Daoy (cell line): ENCODE results near the gene FAM181A. TPM values are rescaled to one million over a fixed set of nuclear protein-coding genes. Genes with fewer than 3 reads are reported as not detected.

Experiments used
- DNase-seq: peaks from one replicate; pipeline ENCODE4 v3.0.0-alpha.2; 2015; ENCODE audit warnings: low read depth
- total RNA-seq: library from RNA; depleted of rRNA; stranded (reverse); fragments of >200 nt; shearing (Covaris generic); gene quantifications from 2 replicates; pipeline ENCODE4 v1.2.3, GENCODE V29; 2014

Gene FAM181A
- total RNA-seq, 1 experiment from 2014 or later = not detected

- DNase-seq = no peak
These were observed 1.9 kb downstream of the FAM181A start for GRCh38 chr14:93929048-93929535.

GRCh38 chr14:93929657-93930056, 2.5 kb downstream of the FAM181A start:
- no peak for DNase-seq

GRCh38 chr14:93930296-93930988, 3.3 kb downstream of the FAM181A start:
- DNase-seq = no peak

GRCh38 chr14:93930989-93931307, 3.8 kb downstream of the FAM181A start:
- no peak for DNase-seq

- no peak for DNase-seq
These were observed 5.5 kb downstream of the FAM181A start for GRCh38 chr14:93932642-93933041.

DNA sequence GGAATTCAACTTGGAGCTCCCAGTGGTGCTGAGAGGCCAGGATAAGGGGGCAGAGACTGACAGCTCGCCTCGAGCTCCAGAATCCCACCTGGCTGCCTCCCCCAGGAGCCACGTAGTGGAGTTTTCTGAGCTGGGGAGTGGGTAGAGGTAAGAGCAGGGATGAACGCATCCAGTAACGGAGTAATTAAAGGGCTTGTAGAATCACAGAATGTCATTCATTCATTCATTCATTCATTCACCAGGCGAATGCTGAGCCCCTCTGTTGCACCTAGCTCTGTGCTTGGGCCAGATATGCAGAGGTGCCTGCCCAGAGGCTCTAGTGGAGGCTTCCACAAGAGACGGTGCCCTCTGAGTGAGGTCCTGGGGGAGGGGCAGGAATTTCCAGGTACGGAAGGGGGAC, 8.1 kb downstream of the FAM181A start:
- DNase-seq = no peak

DNA sequence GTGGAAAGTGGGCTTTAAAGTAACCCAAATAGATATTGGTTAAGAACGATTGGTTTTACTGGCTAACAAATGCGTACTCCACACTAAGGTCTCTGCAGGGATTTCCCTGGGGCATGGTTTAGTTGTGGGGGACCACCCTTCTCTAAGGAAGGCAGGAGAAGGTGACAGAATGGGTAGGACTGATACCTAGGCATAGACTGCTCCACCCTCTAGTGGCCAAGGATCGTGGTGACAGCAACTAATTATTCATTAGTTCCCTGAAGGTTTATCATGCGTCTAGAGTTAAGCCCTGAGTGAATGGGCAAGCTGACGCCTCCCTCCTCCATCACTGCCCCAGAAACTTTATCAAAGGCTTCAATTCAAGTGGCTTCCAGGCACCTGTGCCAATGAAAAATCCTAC, 9.1 kb downstream of the FAM181A start:
- no peak for DNase-seq

- no peak for DNase-seq
These were observed 9.8 kb downstream of the FAM181A start for GRCh38 chr14:93936926-93937325.

- no peak for DNase-seq
These were observed 10.4 kb downstream of the FAM181A start for GRCh38 chr14:93937519-93937918.

GRCh38 chr14:93938751-93939303, 11.7 kb downstream of the FAM181A start:
- DNase-seq = no peak

GRCh38 chr14:93939304-93940229, 12.4 kb downstream of the FAM181A start:
- DNase-seq = peak; percentile 93

DNA sequence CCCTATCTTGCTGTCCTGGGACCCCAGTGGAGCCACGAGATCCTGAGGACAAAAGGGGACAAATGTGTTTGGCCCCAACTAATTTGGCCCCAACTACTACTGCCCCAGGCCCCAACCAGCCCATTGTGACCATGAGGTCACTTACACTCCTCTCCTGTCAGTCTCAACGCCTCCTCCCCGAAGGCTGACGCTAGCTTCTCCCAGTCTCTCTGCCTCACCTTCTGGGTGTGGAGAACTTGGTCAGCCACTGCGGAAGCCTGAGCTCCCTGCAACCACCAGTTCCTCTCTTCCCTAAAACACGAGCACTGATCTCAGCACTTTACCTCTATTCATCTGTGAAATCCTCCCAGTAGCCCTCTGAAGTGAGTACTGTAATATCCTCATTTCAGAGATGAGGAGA, 13.3 kb downstream of the FAM181A start:
- DNase-seq = no peak

DNA sequence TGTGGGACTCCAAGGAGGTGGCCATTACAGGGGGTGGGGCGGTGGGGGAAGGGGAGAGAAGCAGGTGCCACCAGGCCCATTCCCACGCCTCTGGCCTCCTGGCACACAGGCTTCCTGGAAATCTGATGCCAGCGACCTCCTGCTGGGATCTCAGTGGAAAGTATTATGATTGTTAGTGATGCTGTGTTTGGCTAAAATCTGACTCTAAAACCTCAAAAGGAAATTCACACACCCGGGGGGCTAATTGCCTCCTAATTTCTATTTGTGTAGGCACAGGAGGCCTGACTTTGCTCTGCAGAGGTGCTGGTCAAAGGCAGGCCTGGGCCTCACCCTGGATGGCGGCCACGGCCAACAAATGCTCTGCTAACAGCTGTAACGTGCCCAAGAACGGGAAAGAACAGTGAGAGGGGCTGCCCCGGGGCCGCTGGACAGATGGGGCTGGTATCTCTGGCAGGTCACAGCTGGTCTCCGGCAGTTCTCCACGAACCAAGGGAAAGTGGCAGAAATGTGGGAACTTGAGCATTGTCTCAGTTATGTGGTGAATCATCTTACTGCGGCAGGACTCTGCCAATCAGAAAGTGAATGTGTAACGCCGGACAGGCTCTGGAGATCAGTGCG, 14.3 kb downstream of the FAM181A start:
- peak; percentile 95 for DNase-seq

DNA sequence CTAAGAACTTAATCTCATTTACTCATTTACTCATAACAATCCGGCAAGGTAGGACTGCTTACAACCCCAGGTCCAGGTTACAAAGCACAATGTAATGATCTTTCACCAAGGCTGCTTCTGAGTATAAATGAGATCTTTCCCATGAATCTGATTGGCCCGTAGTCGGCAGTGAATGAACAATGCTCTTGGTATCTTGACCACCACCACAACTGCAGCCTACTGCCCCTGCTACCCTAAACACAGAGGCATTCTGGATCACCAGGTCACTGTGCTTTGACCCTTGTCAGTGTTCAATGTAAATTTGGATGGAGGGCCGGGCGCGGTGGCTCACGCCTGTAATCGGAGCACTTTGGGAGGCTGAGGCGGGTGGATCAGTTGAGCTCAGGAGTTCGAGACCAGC, 15.9 kb downstream of the FAM181A start:
- DNase-seq = peak; percentile 71

DNA sequence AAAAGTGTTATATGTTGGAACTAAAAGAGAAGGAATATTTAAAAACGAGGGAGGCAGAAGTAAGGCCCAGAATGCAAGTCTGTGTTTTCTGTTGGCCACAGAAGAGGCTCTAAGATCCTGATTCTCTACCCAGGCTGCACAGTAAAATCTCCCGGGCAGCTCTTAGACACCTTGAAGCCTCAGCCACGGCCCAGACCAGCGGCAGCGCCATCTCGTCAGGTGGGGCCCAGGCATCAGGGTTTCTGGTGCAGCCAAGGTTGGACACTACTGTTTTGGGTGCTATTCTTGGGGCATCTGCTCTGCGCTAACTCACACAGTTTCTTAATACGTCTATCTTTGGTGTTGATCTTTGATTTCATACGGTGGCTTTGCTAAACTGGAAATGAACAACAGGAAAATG, 16.8 kb downstream of the FAM181A start:
- no peak for DNase-seq

DNA sequence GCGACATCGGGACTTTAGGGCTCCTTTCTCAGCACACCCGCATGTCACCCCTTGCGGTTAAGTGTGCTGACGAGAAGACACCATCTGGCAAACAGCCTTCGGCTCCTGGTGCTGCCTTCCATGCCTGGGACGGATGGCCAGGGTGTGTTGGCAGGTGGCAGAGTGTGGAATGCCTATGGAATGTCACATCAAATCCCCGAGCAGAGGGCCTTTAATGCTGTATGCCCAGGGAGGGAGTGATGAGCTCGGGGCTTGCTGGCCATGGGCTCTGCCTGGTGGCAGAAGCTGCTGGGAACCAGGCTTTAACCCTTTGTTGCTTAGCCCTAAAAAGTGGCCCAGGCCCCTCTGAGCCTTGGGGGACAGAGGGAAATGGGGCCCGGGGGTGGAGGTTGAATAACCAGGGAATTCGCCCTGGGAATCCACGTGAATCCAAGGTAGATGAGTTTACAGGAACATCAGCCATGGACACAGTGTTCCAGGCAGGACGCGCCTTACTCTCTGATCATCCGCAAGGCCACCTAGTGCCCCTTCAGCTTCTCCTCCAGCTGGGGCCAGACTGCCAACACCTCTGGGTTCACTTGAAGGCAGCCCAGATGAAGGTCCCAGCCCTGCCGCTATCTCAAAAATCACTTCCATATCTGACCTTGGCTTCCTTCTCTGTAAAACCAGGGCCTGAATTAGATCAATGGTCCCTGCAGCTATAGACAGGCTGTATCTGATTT, 17.4 kb downstream of the FAM181A start:
- no peak for DNase-seq

DNA sequence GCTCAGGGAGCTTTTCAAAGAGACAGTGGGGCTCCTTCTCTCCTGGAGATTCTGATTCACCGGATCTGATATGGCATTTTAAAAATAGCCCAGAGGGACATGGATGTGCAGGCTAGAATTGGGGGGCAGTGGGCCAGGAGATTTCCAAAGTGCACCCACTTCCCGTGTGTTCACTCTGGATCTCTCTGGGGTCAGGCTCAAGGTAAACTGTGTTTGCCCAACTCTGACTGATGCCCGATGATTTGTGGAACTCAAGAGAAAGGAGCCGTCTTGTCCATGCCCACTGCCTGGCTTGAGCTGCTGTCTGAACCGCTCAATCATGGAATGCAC, 17.9 kb downstream of the FAM181A start:
- DNase-seq = no peak

GRCh38 chr14:93946104-93946503, 19.0 kb downstream of the FAM181A start:
- DNase-seq = no peak

- DNase-seq = peak; percentile 64
These were observed 19.5 kb downstream of the FAM181A start for GRCh38 chr14:93946541-93947090.

DNA sequence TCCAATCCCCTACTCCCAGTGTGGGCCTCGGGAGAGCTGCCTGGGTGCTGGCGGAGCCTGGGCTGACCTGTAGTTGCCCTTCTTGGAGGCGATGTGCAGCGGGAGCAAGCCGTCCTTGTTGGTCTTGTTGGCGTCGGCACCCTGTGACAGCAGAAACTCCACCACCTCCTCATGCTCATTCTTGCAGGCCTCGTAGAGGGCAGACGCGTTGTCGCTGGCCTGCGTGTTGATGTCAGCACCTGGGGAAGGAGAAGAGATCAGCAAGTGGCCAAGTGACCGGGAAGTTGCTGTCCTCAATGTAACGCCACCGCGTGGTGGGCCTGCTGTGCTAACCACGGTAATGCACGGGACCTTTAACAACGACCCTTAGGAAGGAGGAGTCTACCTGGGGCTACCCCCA, 20.1 kb downstream of the FAM181A start:
- DNase-seq = no peak

DNA sequence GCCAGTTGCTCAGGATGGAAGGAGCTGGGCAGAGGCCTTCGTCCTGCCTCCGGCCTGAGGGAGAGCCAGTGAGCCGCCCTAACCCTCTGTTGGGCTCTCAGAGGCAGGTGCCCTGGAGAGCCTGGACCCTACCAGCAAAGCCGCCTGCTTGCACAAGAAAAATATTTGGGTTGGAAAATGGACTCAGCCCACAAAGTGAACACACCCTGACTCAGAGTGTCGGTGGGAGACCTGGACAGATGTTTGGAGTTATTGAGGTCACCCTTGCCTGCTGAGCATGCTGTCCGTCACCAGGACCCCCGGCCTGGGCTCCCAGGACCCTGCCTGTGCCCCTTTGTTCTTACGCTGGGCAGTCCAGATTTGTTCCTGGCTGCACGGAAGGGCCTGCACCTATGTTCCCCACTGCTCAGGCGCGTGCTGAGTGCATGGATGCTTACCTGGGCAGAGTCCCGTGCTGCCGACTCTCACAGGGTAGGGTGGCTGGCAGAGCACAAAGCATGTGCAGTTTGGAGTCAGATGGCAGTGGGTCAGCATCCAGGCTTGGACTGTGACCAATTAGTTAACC, 22.4 kb downstream of the FAM181A start:
- peak; percentile 73 for DNase-seq
